Kidney (tissue), 14 donors: Measurements from ENCODE around the gene ABLIM1. TPM values are rescaled to one million over a fixed set of nuclear protein-coding genes. Genes with fewer than 3 reads are reported as not detected.

Source experiments
- DNase-seq, 5 donors: peaks; one replicate each; pipeline ENCODE4 v3.0.0-alpha.2; 2013 to 2020
- FAIRE-seq: peaks from 2 replicates; lab custom pipeline; 2012; peaks lifted over from hg19 to GRCh38; lab: Jason Lieb, UNC
- H3K27ac ChIP-seq, 2 donors: one replicate each; pipeline ENCODE4 v1.7.0; 2013; ENCODE audit warnings: low read depth in 2 of 2, low read length in 2 of 2, inconsistent platforms in 1 of 2
- H3K27me3 ChIP-seq: one replicate; pipeline ENCODE4 v1.7.1; 2013; ENCODE audit warnings: low read length, inconsistent platforms; ENCODE audit not compliant: control insufficient read depth, insufficient read depth
- H3K36me3 ChIP-seq, 3 donors: one replicate each; pipeline versions ENCODE4 v1.7.0 to v1.7.1; 2013; ENCODE audit warnings: low read length in 3 of 3, control low read depth in 1 of 3, inconsistent platforms in 1 of 3; ENCODE audit not compliant: insufficient read depth in 3 of 3, control insufficient read depth in 2 of 3
- H3K4me1 ChIP-seq, 3 donors: one replicate each; pipeline versions ENCODE4 v1.7.0 to v1.7.1; 2013; ENCODE audit warnings: low read length in 3 of 3, inconsistent platforms in 1 of 3, low read depth in 1 of 3; ENCODE audit not compliant: control insufficient read depth in 2 of 3, insufficient read depth in 2 of 3
- H3K4me3 ChIP-seq, 3 donors: one replicate each; pipeline versions ENCODE4 v1.7.0 to v1.8.1; 2013; ENCODE audit warnings: low read length in 3 of 3, control low read depth in 1 of 3, inconsistent platforms in 1 of 3
- H3K9ac ChIP-seq, 3 donors: one replicate each; pipeline versions ENCODE4 v1.7.0 to v1.7.1; 2013; ENCODE audit warnings: low read length in 3 of 3, control low read depth in 1 of 3, inconsistent platforms in 1 of 3
- H3K9me3 ChIP-seq, 3 donors: one replicate each; pipeline versions ENCODE4 v1.7.0 to v1.7.1; 2013; ENCODE audit warnings: low read length in 3 of 3, control low read depth in 1 of 3, inconsistent platforms in 1 of 3; ENCODE audit not compliant: control insufficient read depth in 2 of 3, insufficient read depth in 1 of 3
- intact Hi-C: fragments of 100-400 bp; cut with DNase I; formaldehyde crosslinking; loops from one replicate; pipeline ENCODE4 v1.11.1; 2022
- polyA plus RNA-seq: library from polyadenylated mRNA; stranded (reverse); fragments of 350-450 nt; fragmentation: Illumina TruSeq; extraction: RNeasy Lipid Tissue Mini Kit (QIAGEN cat#74804); gene quantifications from one replicate; pipeline ENCODE4 v1.2.3, GENCODE V29; 2014; ENCODE audit warnings: low read depth, low replicate concordance; ENCODE audit not compliant: insufficient read depth
- total RNA-seq: library from RNA; stranded (reverse); fragmentation: NEBNext Ultra II Directional; extraction: Animal tissue kit (Norgen Biotek cat#: 25700); gene quantifications from one replicate; pipeline ENCODE4 v1.2.1, GENCODE V29; 2021
- TF ChIP-seq, protein P1 (sequence below): IDR thresholded peaks from 3 replicates; pipeline ENCODE4 v1.5.1; 2012; ENCODE audit warnings: mild to moderate bottlenecking, moderate library complexity, borderline replicate concordance; ENCODE audit not compliant: insufficient read depth; ENCODE audit errors: extremely low read depth
- donor health status: control.
- donor health status: control.
- donor health status: control.
- donor health status: control.
- donor health status: control.
- donor health status: DM: yes; HTN: yes; CAD: no.
- donor health status: Normal renal cell carcinoma (clear cell type).

ABLIM1 gene
- total and polyA plus RNA-seq, 2 donors from 2014 or later: 32.3 to 158 TPM

DNA sequence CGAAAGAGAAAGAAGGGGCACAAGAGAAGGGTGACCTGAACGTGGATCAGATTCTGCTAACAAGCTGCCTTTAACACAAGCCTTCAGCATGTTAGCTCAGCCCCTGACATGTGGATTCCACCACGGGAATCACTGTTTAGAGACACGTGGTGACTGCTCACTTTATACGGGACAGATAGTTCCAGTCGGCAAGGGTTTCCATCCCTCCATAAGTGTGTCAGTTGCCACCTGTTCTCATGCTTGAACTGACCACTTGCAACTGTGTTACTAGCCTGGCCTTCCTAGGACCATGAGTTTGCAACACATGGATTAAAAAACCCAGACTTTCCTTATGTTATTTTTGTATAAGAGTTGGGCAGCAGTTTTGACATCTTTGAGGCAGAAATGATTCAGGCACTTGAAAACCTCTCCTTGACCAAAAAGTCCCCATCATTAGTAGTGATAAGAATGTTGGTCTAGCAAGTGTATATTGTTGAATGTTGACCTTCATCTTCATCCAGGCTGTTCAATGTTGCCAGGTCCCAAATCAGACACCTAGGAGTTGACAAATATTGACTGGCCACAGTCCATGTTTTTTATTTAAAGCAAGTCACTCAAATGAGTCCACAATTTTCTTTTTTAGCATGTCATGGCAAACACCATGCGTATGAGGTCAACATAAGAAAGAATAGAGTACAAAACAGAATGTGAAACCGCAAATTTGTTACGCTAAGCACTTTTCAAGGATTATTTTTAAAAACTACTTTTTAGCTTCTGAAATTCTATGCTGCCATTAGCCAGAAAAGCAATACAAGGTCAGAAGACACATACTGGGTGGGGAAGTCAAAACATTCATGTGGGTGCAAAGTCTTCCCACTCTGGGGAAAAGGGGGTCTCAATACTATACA is 101.6 kb downstream of the ABLIM1 start:
- FAIRE-seq (no peak), DNase-seq (no peak)
- H3K4me1 ChIP-seq: peaks cover 0 to 28% (median 10%) of the 10 kb centered on the region in 3 donors
- no peak overlapping the region for H3K27ac ChIP-seq
- no peaks in the 10 kb centered on the region for H3K27me3 ChIP-seq
- H3K9me3 ChIP-seq: no peaks in the 10 kb centered on the region
- H3K36me3 ChIP-seq: no peaks in the 10 kb centered on the region
- no peak overlapping the region for H3K4me3 ChIP-seq
- H3K9ac ChIP-seq: no peak overlapping the region
- intact Hi-C loops: no loop called here
- TF ChIP-seq, protein P1, sequence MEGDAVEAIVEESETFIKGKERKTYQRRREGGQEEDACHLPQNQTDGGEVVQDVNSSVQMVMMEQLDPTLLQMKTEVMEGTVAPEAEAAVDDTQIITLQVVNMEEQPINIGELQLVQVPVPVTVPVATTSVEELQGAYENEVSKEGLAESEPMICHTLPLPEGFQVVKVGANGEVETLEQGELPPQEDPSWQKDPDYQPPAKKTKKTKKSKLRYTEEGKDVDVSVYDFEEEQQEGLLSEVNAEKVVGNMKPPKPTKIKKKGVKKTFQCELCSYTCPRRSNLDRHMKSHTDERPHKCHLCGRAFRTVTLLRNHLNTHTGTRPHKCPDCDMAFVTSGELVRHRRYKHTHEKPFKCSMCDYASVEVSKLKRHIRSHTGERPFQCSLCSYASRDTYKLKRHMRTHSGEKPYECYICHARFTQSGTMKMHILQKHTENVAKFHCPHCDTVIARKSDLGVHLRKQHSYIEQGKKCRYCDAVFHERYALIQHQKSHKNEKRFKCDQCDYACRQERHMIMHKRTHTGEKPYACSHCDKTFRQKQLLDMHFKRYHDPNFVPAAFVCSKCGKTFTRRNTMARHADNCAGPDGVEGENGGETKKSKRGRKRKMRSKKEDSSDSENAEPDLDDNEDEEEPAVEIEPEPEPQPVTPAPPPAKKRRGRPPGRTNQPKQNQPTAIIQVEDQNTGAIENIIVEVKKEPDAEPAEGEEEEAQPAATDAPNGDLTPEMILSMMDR: no peak

DNA sequence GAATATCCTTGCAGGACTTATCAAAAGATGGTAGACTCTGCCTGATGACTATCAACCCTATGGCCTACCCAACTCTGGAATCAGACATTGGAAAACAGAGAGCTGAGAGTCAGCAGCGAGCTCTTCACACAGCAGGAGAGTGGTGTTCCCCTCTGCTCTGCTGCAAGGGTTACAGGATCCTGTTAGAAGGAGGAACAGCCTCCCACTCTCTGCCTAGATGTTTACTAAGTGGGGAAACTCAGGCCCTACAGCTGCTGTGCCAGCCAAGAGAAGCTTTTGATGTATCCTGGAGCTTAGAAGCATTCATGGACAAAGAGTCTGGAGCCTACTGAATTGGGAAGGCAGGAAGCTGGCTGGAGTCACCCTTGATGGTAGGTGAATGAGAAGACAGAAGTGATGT is 104.6 kb downstream of the ABLIM1 start:
- H3K27ac ChIP-seq: no peak overlapping the region

DNA sequence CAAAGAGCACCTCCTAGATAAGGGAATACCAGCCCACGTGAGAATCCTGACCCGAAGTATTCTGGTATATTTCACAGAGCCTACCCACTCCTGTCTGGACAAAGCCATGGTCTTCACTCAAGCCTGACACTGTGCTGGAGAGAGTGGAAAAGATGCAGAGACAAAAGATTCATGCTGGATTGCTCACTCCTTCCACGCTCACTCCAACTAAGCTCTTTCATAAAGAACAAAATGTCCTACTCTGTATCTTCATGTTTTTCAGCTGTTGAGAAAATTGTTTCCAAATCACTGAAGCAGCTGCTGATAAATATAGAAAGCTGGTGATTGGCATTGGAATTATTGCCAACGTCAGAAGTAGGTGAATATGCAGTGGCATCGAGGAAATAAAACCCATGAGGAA is 106.0 kb downstream of the ABLIM1 start:
- Histone ChIP-seq H3K27me3 (no peaks in the 10 kb centered on the region), H3K4me3 (no peak overlapping the region), H3K4me1 (peaks cover 0 to 12% (median 10%) of the 10 kb centered on the region in 3 donors), H3K27ac (peak overlapping the region; percentile 5 to 68), H3K9ac (no peak overlapping the region), H3K9me3 (no peaks in the 10 kb centered on the region), H3K36me3 (no peaks in the 10 kb centered on the region)
- intact Hi-C loops: no loop called here
- FAIRE-seq: no peak
- TF ChIP-seq, protein P1: no peak
- no peak for DNase-seq

More for the DNA sequence above, 104.6 kb downstream of the ABLIM1 start:
- DNase-seq: no peak
- Histone ChIP-seq H3K9ac (no peak overlapping the region), H3K27me3 (no peaks in the 10 kb centered on the region), H3K4me1 (peaks cover 0 to 12% (median 8%) of the 10 kb centered on the region in 3 donors), H3K4me3 (no peak overlapping the region), H3K36me3 (no peaks in the 10 kb centered on the region), H3K9me3 (no peaks in the 10 kb centered on the region)
- TF ChIP-seq, protein P1: no peak
- intact Hi-C loops: no loop called here
- no peak for FAIRE-seq
